ENCODE measurements around the gene CNNM2.

The CNNM2 gene

DNA sequence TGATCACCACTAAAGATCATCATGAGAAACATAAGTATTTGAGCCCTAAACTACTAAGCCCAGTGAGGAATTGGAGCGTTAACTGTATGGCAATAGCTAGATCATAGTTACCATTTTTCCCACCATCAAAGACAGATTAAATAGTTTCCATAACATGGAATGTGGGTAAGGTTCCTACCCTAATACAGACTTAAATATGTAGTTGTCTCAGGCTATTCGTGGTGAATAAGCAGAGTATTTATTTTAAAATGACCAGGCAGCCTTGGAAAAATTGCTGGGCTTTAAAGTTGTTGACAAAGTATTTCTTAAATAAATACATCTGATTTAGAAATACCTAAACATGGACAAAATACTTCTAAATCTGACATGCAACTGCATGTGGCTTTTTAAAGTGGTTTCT is 168.2 kb downstream of the CNNM2 start:
- Histone ChIP-seq H3K4me2 (ENCODE audit: low read depth, low read length, poor library complexity, severe bottlenecking) (no peak overlapping the region), H3K4me3 (ENCODE audit: low read length, poor library complexity, severe bottlenecking) (no peak overlapping the region), H3K79me2 (ENCODE audit: insufficient read depth, low read length) (no peaks in the 10 kb centered on the region), H3K36me3 (ENCODE audit: insufficient read depth, low read length) (peaks cover 82% of the 10 kb centered on the region), H2AFZ (ENCODE audit: low read length) (no peak overlapping the region), H3F3A (ENCODE audit: low read depth) (no peaks in the 10 kb centered on the region; the same call in 1 of the 2 replicates), H3K9ac (ENCODE audit: low read depth, low read length, poor library complexity, severe bottlenecking) (no peak overlapping the region), H3K9me3 (ENCODE audit: insufficient read depth, low read depth, low read length) (no peaks in the 10 kb centered on the region), H3K27me3 (ENCODE audit: insufficient read depth, low read length, poor library complexity, severe bottlenecking) (no peaks in the 10 kb centered on the region), H3K4me1 (ENCODE audit: insufficient read depth, low read length, poor library complexity, severe bottlenecking) (no peaks in the 10 kb centered on the region), H4K20me1 (ENCODE audit: insufficient read depth, low read length, poor library complexity, severe bottlenecking) (no peaks in the 10 kb centered on the region), H3K9me2 (replicated peaks; ENCODE audit: low read depth, low read length) (no peaks in the 10 kb centered on the region)
- TF ChIP-seq, protein P1, sequence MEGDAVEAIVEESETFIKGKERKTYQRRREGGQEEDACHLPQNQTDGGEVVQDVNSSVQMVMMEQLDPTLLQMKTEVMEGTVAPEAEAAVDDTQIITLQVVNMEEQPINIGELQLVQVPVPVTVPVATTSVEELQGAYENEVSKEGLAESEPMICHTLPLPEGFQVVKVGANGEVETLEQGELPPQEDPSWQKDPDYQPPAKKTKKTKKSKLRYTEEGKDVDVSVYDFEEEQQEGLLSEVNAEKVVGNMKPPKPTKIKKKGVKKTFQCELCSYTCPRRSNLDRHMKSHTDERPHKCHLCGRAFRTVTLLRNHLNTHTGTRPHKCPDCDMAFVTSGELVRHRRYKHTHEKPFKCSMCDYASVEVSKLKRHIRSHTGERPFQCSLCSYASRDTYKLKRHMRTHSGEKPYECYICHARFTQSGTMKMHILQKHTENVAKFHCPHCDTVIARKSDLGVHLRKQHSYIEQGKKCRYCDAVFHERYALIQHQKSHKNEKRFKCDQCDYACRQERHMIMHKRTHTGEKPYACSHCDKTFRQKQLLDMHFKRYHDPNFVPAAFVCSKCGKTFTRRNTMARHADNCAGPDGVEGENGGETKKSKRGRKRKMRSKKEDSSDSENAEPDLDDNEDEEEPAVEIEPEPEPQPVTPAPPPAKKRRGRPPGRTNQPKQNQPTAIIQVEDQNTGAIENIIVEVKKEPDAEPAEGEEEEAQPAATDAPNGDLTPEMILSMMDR (conservative IDR thresholded peaks at IDR 0.05; ENCODE audit: low read length), result no peak
- no peak for TF ChIP-seq EZH2phosphoT487 (IDR thresholded peaks at IDR 0.05; ENCODE audit: borderline replicate concordance)

- Histone ChIP-seq H3K79me2 (ENCODE audit: insufficient read depth, low read length) (no peaks in the 10 kb centered on the region), H3F3A (ENCODE audit: low read depth) (no peaks in the 10 kb centered on the region; the same call in 1 of the 2 replicates), H3K36me3 (ENCODE audit: insufficient read depth, low read length) (peaks cover 83% of the 10 kb centered on the region), H2AFZ (ENCODE audit: low read length) (no peak overlapping the region), H3K4me3 (ENCODE audit: low read length, poor library complexity, severe bottlenecking) (no peak overlapping the region), H3K4me1 (ENCODE audit: insufficient read depth, low read length, poor library complexity, severe bottlenecking) (no peaks in the 10 kb centered on the region), H4K20me1 (ENCODE audit: insufficient read depth, low read length, poor library complexity, severe bottlenecking) (no peaks in the 10 kb centered on the region), H3K9me3 (ENCODE audit: insufficient read depth, low read depth, low read length) (no peaks in the 10 kb centered on the region), H3K27me3 (ENCODE audit: insufficient read depth, low read length, poor library complexity, severe bottlenecking) (no peaks in the 10 kb centered on the region), H3K9me2 (replicated peaks; ENCODE audit: low read depth, low read length) (no peaks in the 10 kb centered on the region), H3K4me2 (ENCODE audit: low read depth, low read length, poor library complexity, severe bottlenecking) (no peak overlapping the region), H3K9ac (ENCODE audit: low read depth, low read length, poor library complexity, severe bottlenecking) (no peak overlapping the region)
- TF ChIP-seq, protein P1 (conservative IDR thresholded peaks at IDR 0.05; ENCODE audit: low read length), result no peak
- TF ChIP-seq EZH2phosphoT487 (IDR thresholded peaks at IDR 0.05; ENCODE audit: borderline replicate concordance), result no peak
These were observed 168.7 kb downstream of the CNNM2 start for GRCh38 chr10:103086799-103087198.

DNA sequence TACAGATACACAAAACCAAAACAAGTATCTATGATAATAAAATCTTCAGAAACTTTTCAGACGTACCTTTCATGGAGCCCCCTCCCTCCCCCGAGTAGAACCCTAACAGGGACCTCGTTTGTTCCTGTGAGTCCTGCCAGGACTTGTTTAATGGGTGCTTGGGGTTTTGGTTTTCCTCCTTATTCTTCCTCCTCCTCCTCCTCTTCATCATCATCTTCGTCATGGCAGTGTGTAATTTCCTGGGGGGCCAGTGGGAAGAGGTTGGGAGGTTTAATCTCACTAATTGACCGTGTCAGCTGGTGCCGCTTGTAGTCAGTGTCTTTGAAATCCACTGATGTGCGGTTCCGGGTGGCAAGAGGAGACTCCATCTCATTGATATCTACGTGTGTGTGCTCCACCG is 171.4 kb downstream of the CNNM2 start:
- H3K4me2 ChIP-seq (ENCODE audit: low read depth, low read length, poor library complexity, severe bottlenecking), result no peak overlapping the region
- no peak overlapping the region for H2AFZ ChIP-seq (ENCODE audit: low read length)
- no peaks in the 10 kb centered on the region; the same call in 1 of the 2 replicates for H3F3A ChIP-seq (ENCODE audit: low read depth)
- H3K9ac ChIP-seq (ENCODE audit: low read depth, low read length, poor library complexity, severe bottlenecking), result no peak overlapping the region
- no peaks in the 10 kb centered on the region for H3K4me1 ChIP-seq (ENCODE audit: insufficient read depth, low read length, poor library complexity, severe bottlenecking)
- no peaks in the 10 kb centered on the region for H3K9me3 ChIP-seq (ENCODE audit: insufficient read depth, low read depth, low read length)
- H4K20me1 ChIP-seq (ENCODE audit: insufficient read depth, low read length, poor library complexity, severe bottlenecking), result no peaks in the 10 kb centered on the region
- no peaks in the 10 kb centered on the region for H3K79me2 ChIP-seq (ENCODE audit: insufficient read depth, low read length)
- TF ChIP-seq, protein P1 (conservative IDR thresholded peaks at IDR 0.05; ENCODE audit: low read length), result no peak
- no peak for TF ChIP-seq EZH2phosphoT487 (IDR thresholded peaks at IDR 0.05; ENCODE audit: borderline replicate concordance)
- H3K27me3 ChIP-seq (ENCODE audit: insufficient read depth, low read length, poor library complexity, severe bottlenecking), result no peaks in the 10 kb centered on the region
- no peak overlapping the region for H3K4me3 ChIP-seq (ENCODE audit: low read length, poor library complexity, severe bottlenecking)
- H3K36me3 ChIP-seq (ENCODE audit: insufficient read depth, low read length), result peaks cover 96% of the 10 kb centered on the region
- H3K9me2 ChIP-seq (replicated peaks; ENCODE audit: low read depth, low read length), result no peaks in the 10 kb centered on the region
